NCI-H146 treated with DMSO at 0.1 percent for 48 hours (cell line): ENCODE measurements around the gene DGKI.
"Not testable (repeated sequence)": the region's sequence is repeated elsewhere in the genome, so short reads cannot be mapped to it uniquely, and the experiment has no call there.

Experiments used
- DNase-seq: peaks from one replicate; lab custom pipeline; 2025; ENCODE audit not compliant: unreplicated experiment; lab: John Stamatoyannopoulos, UW

The DGKI gene

DNA sequence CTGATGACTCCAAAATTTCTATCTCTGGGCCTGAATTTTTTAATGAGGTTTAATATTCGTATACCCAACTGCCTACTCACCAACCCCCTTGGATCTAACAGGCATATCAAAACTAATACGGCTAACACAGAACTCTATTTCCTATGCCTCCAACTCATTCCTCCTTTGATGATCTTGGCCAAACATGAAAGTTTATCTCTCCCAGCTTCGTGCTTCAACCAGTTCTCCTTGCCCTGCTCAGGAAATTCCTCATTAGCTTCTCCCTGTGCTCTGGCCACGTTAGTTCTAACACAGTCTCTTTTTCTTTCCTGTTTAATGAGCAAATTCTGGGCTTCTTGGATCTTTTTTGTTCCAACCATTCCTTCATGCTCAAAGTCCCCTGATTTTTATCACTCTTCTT is 364.3 kb downstream of the DGKI start:
- no peak for DNase-seq

- DNase-seq = no peak
Measured at GRCh38 chr7:137480824-137481365, 365.9 kb downstream of the DGKI start.

DNA sequence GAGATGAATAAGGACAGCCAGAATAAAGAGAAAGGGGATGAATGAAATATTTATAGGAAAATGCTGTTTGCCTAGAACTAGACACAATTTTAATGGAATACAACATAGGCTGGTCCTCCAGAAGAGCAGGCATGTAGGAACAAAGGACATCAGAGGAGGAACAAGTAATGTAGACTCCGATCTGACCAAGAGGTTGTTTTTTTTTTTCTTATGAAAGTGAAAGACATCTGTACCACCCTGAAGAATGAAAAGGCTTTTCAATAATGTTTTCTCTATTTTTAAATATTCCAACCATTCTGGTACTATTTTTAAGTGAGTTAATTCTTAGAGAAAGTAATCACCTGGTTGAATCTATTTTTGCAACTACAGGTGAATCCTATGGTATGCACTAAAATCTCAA is 366.4 kb downstream of the DGKI start:
- DNase-seq = no peak

DNA sequence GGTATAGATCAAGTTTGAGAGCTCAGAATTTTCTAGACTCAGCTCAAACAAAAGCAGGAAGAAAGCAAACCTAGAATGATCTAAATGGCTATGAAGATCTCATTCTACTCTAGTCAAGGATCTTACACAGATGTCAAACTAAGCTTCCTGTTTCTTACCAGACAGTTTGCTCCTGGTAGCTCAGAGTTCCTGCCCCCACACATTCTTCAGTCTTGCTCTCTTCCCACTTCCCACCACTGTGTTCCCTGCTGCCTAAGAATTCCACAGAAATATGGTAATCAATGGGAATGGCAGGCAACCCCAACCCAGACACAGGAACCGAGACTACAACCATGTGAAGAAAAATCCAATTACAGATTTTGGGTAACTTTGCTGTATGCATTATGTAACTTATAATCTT is 369.8 kb downstream of the DGKI start:
- no peak for DNase-seq

DNA sequence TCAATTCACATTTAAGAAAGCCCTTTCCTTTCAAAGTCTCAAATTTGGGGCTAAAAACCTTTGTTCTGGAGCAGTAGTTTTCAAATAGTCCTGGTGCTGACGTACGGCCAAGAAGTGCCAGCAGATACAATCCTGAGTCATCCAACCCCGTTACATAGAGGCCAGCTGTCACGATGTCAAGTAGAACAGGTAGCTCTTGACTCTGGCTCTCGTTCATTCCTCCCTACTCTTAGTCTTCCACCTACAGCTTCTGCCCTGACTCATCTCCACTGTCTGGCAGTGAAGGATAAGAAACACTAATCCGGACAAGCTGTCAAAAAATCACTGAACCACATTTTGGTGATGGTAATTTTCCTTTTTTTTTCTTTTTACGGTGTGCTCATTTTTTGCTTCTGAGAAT is 370.8 kb downstream of the DGKI start:
- no peak for DNase-seq

- DNase-seq = no peak
Measured at GRCh38 chr7:137474540-137475026, 372.2 kb downstream of the DGKI start.

DNA sequence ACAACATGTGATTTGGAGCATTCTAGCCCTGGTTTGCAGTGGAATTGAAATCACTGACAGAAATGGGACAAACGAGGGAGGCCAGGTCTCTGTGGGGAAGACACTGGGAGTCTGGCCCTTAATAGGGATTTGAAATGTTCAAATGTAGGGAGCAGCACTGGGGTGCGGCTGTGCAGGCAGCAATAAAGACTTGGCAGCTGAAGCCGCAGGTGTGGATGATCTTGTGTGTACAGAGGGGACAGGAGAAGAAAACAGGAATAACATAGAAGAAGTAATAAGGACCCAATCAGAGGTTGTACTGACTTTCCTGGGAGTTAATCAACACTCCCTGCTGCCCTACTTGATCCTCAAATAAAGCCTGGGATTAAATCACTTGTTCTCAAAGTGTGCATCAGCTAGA is 375.6 kb downstream of the DGKI start:
- no peak for DNase-seq

- no peak for DNase-seq
Measured at GRCh38 chr7:137469858-137470257, 376.9 kb downstream of the DGKI start.

DNA sequence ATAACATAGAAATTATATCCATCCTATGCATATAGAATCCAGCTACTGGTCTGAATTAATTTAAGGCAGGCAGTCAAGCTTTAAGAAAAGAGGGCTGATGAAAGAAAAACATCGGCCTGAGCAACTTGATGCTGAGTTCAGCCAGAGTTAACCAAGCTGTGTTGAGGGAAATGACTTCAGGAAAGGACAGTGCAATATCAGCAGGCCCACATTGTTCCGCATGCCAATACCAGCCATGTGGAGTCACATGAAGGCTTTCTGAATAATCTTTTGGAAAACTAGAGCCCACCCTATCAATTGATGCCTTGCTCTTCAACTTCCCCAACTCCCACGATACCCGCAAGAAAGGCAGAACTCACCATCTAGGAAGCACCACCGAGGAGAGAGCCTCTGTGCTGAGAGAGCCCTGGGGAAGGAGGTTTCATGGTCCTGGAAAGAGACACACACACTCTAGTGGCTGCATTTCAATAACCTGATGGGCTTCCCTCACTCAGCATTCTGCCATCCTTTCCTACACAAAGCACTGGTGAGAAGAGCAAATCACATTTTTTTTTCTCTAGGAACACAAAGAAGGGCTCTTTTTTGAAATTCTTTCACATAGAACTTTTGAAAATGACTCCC is 377.5 kb downstream of the DGKI start:
- DNase-seq = no peak

DNA sequence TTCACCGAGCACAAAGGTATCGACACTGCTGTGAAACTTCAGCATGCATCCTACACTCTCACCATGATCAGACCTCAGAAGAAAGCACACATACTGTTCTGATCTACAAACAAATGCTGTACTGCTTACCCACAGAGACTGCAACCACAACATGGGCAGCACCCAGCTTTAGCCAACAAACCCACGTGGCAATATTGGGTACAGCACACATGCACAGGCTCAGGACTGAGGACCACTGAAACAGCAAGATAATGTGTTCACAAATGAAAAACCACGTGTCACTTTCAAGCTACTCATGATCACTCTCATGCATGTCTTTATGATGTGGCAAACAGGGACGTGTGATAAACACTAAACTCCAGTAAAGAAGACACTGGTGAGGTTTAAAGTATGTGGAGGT is 383.9 kb downstream of the DGKI start:
- no peak for DNase-seq

GRCh38 chr7:137462074-137462715 is 384.6 kb downstream of the DGKI start:
- no peak for DNase-seq

DNA sequence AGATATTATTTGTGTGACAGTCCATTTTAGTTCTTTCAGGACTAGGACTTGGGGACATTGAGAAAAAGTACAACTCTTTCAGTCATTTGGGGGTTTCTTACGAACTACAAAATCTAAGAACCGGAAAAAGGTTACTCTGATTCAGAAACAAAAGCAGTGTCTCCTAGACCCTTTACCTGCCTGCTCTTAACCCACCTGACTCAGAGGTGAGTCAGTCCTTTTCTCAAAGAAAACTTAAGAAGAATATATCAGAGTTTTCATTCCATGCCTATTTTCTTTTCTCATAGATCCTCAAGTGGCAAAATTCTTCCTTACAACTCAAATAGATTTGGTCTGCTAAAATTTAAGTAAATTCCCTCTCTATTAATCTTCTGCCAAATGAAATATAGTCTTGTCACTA is 388.4 kb downstream of the DGKI start:
- DNase-seq = no peak

DNA sequence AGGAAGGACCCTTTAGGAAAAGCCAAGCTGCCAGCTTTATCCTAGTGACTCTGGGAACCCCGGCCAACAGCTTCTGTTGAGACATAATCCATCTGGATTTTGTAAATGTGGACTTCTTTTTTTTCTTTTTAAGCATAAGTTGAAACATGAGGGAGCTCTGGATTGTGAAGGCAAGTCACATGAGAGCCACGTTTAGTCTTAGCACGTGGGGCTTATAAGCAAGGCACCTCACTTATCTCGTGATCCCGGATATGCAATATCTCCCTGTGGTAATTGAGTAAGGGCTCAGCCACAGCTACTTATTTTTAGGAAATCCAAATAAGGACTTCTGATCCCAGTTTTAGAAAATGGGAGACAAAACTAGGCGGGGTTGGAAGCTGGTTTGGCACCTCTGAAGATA is 392.0 kb downstream of the DGKI start:
- no peak for DNase-seq

DNA sequence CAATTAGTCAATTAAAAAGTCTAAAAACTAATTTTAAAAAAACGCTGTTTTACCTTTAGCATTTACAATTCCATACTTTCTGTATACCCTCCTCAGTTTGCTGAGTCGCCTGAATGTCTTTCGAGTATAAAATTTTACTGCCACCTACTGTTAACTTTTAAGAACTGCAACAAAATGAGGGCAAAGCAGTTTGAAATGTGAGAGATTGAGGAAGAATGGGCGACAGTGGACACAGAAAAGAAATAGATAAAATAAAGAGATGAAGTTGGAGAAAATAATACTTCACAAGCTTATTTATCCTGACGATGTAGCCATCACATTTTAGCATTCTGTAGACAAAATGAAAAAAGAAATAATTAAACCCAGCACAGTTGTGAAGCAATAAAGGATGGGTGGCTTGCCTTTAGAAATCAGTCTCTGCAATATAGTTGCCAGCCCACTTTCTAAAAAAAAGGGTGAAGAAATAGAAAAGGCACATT is 392.5 kb downstream of the DGKI start:
- peak; percentile 3 for DNase-seq

- no peak for DNase-seq
Measured at GRCh38 chr7:137453356-137453755, 393.4 kb downstream of the DGKI start.

GRCh38 chr7:137449016-137449415 is 397.8 kb downstream of the DGKI start:
- no peak for DNase-seq

- DNase-seq = not testable (repeated sequence)
Measured at GRCh38 chr7:137448572-137448971, 398.2 kb downstream of the DGKI start.

DNA sequence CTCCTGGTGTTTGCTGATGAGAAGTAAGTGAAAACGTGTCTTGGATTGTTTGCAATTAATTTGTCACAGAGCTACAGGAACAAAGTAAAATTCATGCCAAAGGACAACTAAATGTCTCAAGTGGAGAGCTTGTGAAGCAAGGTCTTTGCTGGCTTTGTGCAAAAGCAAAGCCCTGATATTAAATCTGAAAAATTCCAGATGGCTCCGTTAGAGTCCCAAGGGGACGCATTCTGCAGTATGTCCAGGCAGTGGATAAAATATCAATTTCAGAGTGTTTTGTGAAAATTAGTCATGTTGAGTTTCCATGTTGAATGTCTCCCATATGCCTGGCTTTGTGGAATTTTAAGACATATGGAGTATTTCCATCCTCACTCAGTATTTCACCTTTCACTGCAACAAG is 400.7 kb downstream of the DGKI start:
- no peak for DNase-seq

- no peak for DNase-seq
Measured at GRCh38 chr7:137445268-137445667, 401.5 kb downstream of the DGKI start.

DNA sequence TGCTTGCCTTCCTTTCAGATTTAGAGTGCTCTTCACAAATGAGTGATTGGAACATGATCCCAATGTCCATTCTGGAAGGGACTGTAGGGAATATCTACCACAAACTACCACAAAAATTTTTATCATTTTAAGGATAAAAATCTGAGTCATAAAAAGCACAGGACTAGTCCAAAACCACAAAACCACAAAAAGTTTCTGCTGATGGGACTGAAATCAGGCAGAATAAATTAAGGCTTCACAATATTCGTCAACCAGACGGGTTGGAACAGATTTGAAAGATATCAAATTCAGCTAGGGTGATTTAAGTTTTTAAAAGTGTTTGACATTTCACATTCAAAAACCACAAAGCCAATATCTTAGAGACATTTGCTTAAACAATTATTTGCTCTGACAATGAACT is 403.2 kb downstream of the DGKI start:
- no peak for DNase-seq

DNA sequence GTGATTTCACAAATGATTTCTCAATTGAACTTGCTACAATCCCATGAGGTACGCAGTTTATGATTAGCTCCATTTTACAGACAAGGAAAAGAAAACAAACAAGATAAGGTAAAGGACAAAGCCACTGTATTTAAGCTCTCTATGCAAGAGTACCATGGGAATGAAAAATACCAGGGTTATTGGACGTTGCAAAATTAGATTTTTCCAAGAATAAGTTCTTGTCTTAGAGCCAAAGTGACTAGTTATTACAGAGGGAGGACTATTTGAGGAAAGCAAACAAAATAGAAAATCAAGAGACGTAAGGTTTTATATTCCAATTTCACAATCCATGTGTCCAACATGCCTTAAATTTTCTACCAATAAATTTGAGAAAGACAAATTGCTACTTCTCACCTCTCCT is 405.3 kb downstream of the DGKI start:
- DNase-seq = no peak
